ENCODE data around the gene CTR9.
A peak's percentile ranks its signal among the peaks of the same experiment; 100 is the strongest.

Gene CTR9

GRCh38 chr11:10800292-10800691 lies 49.2 kb downstream of the CTR9 start:
- Histone ChIP-seq H3K4me2 (ENCODE audit: low read length) (no peak overlapping the region), H3K9me3 (ENCODE audit: control insufficient read depth, insufficient read depth, low read length) (no peaks in the 10 kb centered on the region), H3K27me3 (ENCODE audit: control insufficient read depth, low read length) (no peaks in the 10 kb centered on the region), H3K9me2 (replicated peaks; ENCODE audit: control insufficient read depth, low read length) (no peaks in the 10 kb centered on the region), H3K79me2 (ENCODE audit: control insufficient read depth, low read length) (peaks cover 9% of the 10 kb centered on the region; the same call in 1 of the 2 replicates), H3K4me3 (ENCODE audit: low read length) (no peak overlapping the region), H3F3A (ENCODE audit: control insufficient read depth, insufficient read depth) (peaks cover 90% of the 10 kb centered on the region), H3K36me3 (ENCODE audit: control insufficient read depth, low read length) (peaks cover 95% of the 10 kb centered on the region), H4K20me1 (ENCODE audit: control insufficient read depth, insufficient read depth, low read depth, low read length) (peaks cover 4% of the 10 kb centered on the region), H3K27ac (ENCODE audit: low read depth, low read length) (no peak overlapping the region), H3K4me1 (ENCODE audit: control insufficient read depth, low read length) (no peaks in the 10 kb centered on the region)
- TF ChIP-seq CTCF (IDR thresholded peaks at IDR 0.05; ENCODE audit: low read depth, low read length, poor library complexity, severe bottlenecking): no peak
- no peak for TF ChIP-seq EZH2phosphoT487 (IDR thresholded peaks at IDR 0.05; ENCODE audit: borderline replicate concordance, low read length)

GRCh38 chr11:10803676-10804075 lies 52.6 kb downstream of the CTR9 start:
- Histone ChIP-seq H3K4me2 (ENCODE audit: low read length) (no peak overlapping the region), H3K4me1 (ENCODE audit: control insufficient read depth, low read length) (peaks cover 19% of the 10 kb centered on the region), H3K27ac (ENCODE audit: low read depth, low read length) (no peak overlapping the region), H3K9me3 (ENCODE audit: control insufficient read depth, insufficient read depth, low read length) (no peaks in the 10 kb centered on the region), H3K27me3 (ENCODE audit: control insufficient read depth, low read length) (no peaks in the 10 kb centered on the region), H3K9me2 (replicated peaks; ENCODE audit: control insufficient read depth, low read length) (no peaks in the 10 kb centered on the region), H3K79me2 (ENCODE audit: control insufficient read depth, low read length) (peaks cover 41% of the 10 kb centered on the region), H3F3A (ENCODE audit: control insufficient read depth, insufficient read depth) (peaks cover 68% of the 10 kb centered on the region), H4K20me1 (ENCODE audit: control insufficient read depth, insufficient read depth, low read depth, low read length) (peaks cover 11% of the 10 kb centered on the region), H3K4me3 (ENCODE audit: low read length) (no peak overlapping the region), H3K36me3 (ENCODE audit: control insufficient read depth, low read length) (peaks cover 97% of the 10 kb centered on the region)
- TF ChIP-seq CTCF (IDR thresholded peaks at IDR 0.05; ENCODE audit: low read depth, low read length, poor library complexity, severe bottlenecking): no peak
- TF ChIP-seq EZH2phosphoT487 (IDR thresholded peaks at IDR 0.05; ENCODE audit: borderline replicate concordance, low read length): no peak

GRCh38 chr11:10805741-10806140 lies 54.7 kb downstream of the CTR9 start:
- Histone ChIP-seq H3K27me3 (ENCODE audit: control insufficient read depth, low read length) (no peaks in the 10 kb centered on the region), H4K20me1 (ENCODE audit: control insufficient read depth, insufficient read depth, low read depth, low read length) (peaks cover 7% of the 10 kb centered on the region; the same call in 1 of the 2 replicates), H3K36me3 (ENCODE audit: control insufficient read depth, low read length) (peaks cover 76% of the 10 kb centered on the region), H3K27ac (ENCODE audit: low read depth, low read length) (no peak overlapping the region), H3K79me2 (ENCODE audit: control insufficient read depth, low read length) (peaks cover 49% of the 10 kb centered on the region), H3K4me2 (ENCODE audit: low read length) (peak overlapping the region; percentile 100), H3K9me3 (ENCODE audit: control insufficient read depth, insufficient read depth, low read length) (no peaks in the 10 kb centered on the region), H3F3A (ENCODE audit: control insufficient read depth, insufficient read depth) (peaks cover 47% of the 10 kb centered on the region), H3K9me2 (replicated peaks; ENCODE audit: control insufficient read depth, low read length) (no peaks in the 10 kb centered on the region), H3K4me1 (ENCODE audit: control insufficient read depth, low read length) (peaks cover 31% of the 10 kb centered on the region), H3K4me3 (ENCODE audit: low read length) (no peak overlapping the region)
- TF ChIP-seq EZH2phosphoT487 (IDR thresholded peaks at IDR 0.05; ENCODE audit: borderline replicate concordance, low read length): no peak
- TF ChIP-seq CTCF (IDR thresholded peaks at IDR 0.05; ENCODE audit: low read depth, low read length, poor library complexity, severe bottlenecking): no peak

All from DOHH2 (cell line).